ENCODE measurements around the gene MINDY4.
"Not testable (repeated sequence)": the region's sequence is repeated elsewhere in the genome, so short reads cannot be mapped to it uniquely, and the experiment has no call there.

MINDY4 gene

DNA sequence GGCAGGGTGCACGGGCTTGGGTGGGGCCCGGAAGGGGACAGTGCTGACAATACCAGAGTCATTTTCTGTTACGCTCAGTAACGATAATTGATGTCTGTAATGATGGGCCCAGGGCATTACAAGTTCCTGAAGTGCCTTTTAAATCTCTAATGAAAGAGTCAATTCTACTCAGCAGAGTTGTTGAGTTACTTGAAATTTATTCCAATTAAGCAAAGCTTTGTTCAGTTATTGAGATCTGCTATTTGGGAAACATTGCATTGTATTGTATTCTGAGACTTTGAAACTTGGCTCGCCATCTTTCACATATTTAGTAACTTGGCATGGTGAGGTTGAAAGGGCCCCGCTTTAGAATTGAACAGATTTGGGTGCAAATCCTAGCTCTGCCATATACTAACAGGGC is 34.7 kb downstream of the MINDY4 start:
- DNase-seq, result no peak

GRCh38 chr7:30807477-30807876 is 36.3 kb downstream of the MINDY4 start:
- DNase-seq, result not testable (repeated sequence)

- not testable (repeated sequence) for DNase-seq
These were observed 36.7 kb downstream of the MINDY4 start for GRCh38 chr7:30807941-30808340.

GRCh38 chr7:30810986-30811385 is 39.8 kb downstream of the MINDY4 start:
- DNase-seq, result no peak

GRCh38 chr7:30812676-30813075 is 41.5 kb downstream of the MINDY4 start:
- DNase-seq, result no peak

GRCh38 chr7:30813466-30813865 is 42.2 kb downstream of the MINDY4 start:
- DNase-seq, result no peak

DNA sequence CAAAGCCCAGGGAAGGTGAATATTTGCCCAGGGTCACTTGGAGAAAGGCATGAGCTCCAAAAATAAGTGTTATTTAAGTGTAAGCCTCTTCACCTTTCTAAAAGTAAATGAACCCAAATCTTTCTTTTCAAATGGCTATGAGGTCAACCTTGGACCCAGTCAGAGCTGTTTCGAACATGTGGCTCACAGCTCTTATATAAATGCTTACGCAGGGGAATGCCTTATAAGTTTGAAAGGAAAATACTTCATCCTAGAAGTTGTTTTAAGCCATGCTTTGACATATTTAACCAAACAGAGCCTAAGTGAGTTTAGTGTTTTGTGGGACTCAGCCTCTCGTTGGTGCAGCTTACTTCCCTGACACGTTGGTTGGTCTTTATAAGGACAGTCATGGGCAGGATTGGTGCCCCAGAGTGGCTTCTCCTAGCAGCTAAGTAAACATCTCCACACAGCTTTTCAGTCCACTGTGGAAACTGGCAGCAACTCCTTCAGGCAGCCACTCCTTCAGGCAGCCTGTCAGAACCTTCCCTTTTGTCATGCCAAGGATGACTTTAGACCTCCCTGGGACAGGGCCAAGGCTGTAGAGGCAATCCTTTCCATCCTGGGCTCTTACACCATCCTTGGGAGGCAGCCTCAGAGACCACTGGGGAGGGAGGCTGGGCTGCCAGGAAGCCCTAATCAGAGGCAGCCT is 43.6 kb downstream of the MINDY4 start:
- no peak for DNase-seq

DNA sequence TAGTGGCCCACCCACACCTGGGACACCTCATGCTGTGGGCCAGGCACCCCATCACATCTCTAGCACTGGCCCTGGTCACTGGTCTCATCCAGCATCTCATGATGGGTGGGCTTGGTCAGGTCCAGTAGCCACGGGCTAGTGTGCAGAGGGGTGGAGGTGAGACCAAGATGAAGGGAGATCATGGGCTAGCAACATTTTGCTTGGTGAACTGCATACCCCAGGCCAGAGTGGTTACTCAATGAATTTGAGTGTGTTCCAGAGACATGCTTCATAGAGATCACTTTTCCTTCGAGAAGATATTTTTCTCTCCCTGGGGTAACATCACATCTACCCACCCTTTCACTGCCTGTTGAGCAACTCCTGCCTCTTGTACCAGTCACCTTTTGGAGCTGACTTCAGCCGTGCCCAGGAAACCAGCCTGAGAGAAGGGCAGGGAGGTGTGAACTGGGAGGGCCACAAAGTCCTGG is 44.2 kb downstream of the MINDY4 start:
- no peak for DNase-seq

- no peak for DNase-seq
These were observed 44.9 kb downstream of the MINDY4 start for GRCh38 chr7:30815951-30816644.

- no peak for DNase-seq
These were observed 45.6 kb downstream of the MINDY4 start for GRCh38 chr7:30816645-30817370.

- DNase-seq, result no peak
These were observed 46.2 kb downstream of the MINDY4 start for GRCh38 chr7:30817371-30817767.

- no peak for DNase-seq
These were observed 53.9 kb downstream of the MINDY4 start for GRCh38 chr7:30824821-30825720.

GRCh38 chr7:30826181-30826580 is 55.0 kb downstream of the MINDY4 start:
- DNase-seq, result no peak

DNA sequence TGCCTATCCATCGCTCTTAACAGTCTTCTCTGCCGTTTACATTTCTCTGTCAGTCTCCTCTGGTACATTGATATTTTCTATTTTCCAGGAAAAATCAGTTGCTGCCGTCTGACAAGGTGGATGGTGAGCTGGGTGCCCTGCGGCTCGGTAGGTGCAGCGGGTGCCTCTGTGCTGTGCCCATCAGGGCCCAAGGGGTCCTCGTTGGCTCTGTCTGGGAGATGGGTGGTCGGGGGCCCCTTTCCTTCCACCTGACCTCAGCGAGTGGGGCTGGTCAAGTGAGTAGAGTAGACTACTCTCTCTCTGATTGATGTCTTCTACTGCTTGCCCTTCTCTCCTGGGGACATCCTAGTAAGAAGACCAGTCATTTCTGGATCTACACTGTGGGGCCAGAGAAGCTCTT is 57.4 kb downstream of the MINDY4 start:
- DNase-seq, result no peak

DNA sequence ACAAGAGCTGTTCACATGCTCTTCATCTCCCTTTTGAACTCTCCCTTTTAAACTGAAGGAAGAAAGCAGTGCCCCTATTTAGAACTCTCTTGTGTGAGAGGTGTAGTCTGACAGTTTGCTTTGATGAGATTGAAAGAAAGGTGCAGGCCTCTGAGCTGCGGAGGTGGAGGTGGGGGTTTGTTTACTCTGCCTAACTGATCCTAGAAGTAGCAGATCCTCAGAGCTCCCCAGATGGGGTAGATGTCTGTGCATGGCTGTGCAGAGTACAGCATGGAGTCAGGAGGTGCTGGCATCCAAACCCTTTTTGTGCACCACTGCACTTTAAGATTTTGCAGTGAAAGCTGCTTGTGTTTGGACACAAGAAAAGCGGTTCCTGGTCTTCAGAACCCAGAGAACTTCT is 58.3 kb downstream of the MINDY4 start:
- DNase-seq, result no peak

GRCh38 chr7:30831227-30831626 is 60.0 kb downstream of the MINDY4 start:
- no peak for DNase-seq

GRCh38 chr7:30831936-30832335 is 60.7 kb downstream of the MINDY4 start:
- DNase-seq, result no peak

DNA sequence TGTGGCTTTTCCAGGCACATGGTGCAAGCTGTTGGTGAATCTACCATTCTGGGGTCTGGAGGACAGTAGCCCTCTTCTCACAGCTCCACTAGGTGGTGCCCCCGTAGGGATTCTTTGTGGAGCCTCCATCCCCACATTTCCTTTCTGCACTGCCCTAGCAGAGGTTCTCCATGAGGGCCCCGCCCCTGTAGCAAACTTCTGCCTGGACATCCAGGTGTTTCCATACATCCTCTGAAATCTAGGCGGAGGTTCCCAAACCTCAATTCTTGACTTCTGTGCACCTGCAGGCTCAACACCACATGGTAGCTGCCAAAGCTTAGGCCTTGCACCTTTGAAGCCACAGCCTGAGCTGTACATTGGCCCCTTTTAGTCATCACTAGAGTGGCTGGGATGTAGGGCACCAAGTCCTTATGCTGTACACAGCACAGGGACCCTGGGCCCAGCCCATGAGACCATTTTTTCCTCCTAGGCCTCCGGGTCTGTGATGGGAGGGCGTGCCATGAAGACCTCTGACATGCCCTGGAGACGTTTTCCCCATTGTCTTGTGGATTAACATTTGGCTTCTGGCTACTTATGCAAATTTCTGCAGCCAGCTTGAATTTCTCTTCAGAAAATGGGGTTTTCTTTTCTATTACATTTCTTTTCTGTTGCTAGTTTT is 62.9 kb downstream of the MINDY4 start:
- not testable (repeated sequence) for DNase-seq

GRCh38 chr7:30835396-30835915 is 64.2 kb downstream of the MINDY4 start:
- DNase-seq, result peak; percentile 28

DNA sequence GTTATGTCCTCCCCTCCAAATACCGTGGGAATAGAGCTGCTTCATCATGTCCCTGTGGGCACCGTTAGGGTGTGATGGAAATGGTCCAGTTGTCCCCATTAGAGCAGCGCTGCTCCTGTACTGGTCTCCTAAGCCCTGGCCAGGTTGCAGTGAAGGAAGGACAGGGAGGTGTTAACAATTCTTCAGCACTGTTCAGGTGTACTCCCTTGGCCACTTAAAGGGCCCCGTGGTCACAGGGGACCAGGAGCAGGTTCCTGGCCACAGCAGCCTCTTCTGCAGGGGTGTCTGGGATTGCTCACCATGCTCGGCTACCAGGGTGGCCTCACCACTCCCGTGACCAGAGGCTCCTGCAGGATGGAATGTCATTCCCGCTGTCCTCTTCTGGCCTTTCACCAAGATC is 65.8 kb downstream of the MINDY4 start:
- peak; percentile 22 for DNase-seq

DNA sequence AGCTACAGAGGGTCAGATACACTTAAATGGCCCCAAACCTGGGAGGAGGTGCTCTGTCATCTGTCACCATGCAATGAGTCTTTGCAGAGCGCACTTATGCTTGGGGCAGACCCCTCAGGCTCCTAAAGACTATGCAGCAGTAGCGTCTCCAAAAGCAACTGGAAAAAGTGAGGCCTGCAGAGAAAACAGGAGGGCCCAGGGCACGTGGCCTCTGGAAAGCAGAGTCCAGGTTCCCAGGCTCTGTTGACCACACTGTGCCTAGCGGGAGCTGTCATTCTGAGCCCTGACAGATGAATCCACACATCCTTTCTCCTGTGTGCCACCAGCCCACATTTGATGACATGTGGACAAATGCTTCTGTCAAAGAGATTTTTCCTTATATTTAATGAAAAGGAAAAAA is 66.4 kb downstream of the MINDY4 start:
- DNase-seq, result peak; percentile 10

- DNase-seq, result peak; percentile 22
These were observed 66.8 kb downstream of the MINDY4 start for GRCh38 chr7:30838008-30838407.
